H1 (cell line): ENCODE measurements around the gene SPINT1. TPM values are rescaled to one million over a fixed set of nuclear protein-coding genes. Genes with fewer than 3 reads are reported as not detected.

Source experiments
- CTCF ChIA-PET: fragments of 300-600 bp; sonication (Branson Sonifier 250); formaldehyde crosslinking; loops from one replicate; lab custom pipeline; 2021; ENCODE audit not compliant: partially characterized antibody; lab: Charles Lee
- POLR2A ChIA-PET: fragments of 300-600 bp; sonication (Branson Sonifier 250); formaldehyde crosslinking; loops from one replicate; lab custom pipeline; 2021; ENCODE audit warnings: inconsistent platforms; ENCODE audit not compliant: partially characterized antibody; lab: Charles Lee
- DNase-seq, 2 experiments: peaks; one replicate each; pipeline versions ENCODE4 v3.0.0 to v3.0.0-alpha.2; 2010 to 2022; ENCODE audit warnings: low spot score in 2 of 2, low read depth in 1 of 2, mixed read lengths in 1 of 2
- FAIRE-seq: peaks from 2 replicates; lab custom pipeline; 2011; peaks lifted over from hg19 to GRCh38; lab: Jason Lieb, UNC
- H2AFZ ChIP-seq: 2 replicates; pipeline ENCODE4 v1.8.1; 2012; ENCODE audit warnings: low read length, inconsistent platforms
- H2AK5ac ChIP-seq: 2 replicates; pipeline ENCODE4 v1.6.1; 2013; ENCODE audit warnings: low read depth, low read length
- H2BK120ac ChIP-seq: replicated peaks from 2 replicates; pipeline ENCODE3; 2013; ENCODE audit warnings: low read depth, low read length, inconsistent platforms
- H2BK12ac ChIP-seq: 2 replicates; pipeline ENCODE4 v1.6.1; 2013; ENCODE audit warnings: low read depth, low read length
- H2BK15ac ChIP-seq: 2 replicates; pipeline ENCODE4 v1.6.1; 2013; ENCODE audit warnings: low read length
- H2BK20ac ChIP-seq: 2 replicates; pipeline ENCODE4 v1.6.1; 2013; ENCODE audit warnings: low read length
- H2BK5ac ChIP-seq: 2 replicates; pipeline ENCODE4 v1.6.1; 2013; ENCODE audit warnings: low read depth, low read length
- H3K14ac ChIP-seq: 2 replicates; pipeline ENCODE4 v1.6.1; 2013; ENCODE audit warnings: inconsistent platforms; ENCODE audit not compliant: insufficient read length
- H3K18ac ChIP-seq: 2 replicates; pipeline ENCODE4 v1.6.1; 2013; ENCODE audit warnings: low read length; ENCODE audit errors: extremely low read depth
- H3K23ac ChIP-seq: 2 replicates; pipeline ENCODE4 v1.6.1; 2013; ENCODE audit warnings: inconsistent platforms; ENCODE audit not compliant: insufficient read length
- H3K23me2 ChIP-seq: 2 replicates; pipeline ENCODE4 v1.6.1; 2013; ENCODE audit warnings: low read depth, low read length
- H3K27ac ChIP-seq: 2 replicates; pipeline ENCODE4 v1.6.1; 2011; ENCODE audit warnings: low read depth, low read length, inconsistent platforms
- H3K27me3 ChIP-seq, 4 experiments: replicated peaks in 1 of 4; 1 replicate in 1 of 4; 2 replicates in 3 of 4; pipeline versions ENCODE4 v1.6.1 to v1.8.1; 2011 to 2013; ENCODE audit warnings: low read length in 3 of 4, mild to moderate bottlenecking in 3 of 4, inconsistent platforms in 2 of 4, mixed read lengths in 2 of 4, moderate library complexity in 1 of 4; ENCODE audit not compliant: control insufficient read depth in 3 of 4, insufficient read depth in 3 of 4; ENCODE audit errors: extremely low read depth in 1 of 4
- H3K36me3 ChIP-seq, 4 experiments: 2 replicates each; pipeline versions ENCODE4 v1.6.1 to v1.8.1; 2011 to 2013; ENCODE audit warnings: mild to moderate bottlenecking in 4 of 4, low read length in 3 of 4, moderate library complexity in 2 of 4, control low read depth in 1 of 4, inconsistent platforms in 1 of 4; ENCODE audit not compliant: insufficient read depth in 4 of 4, control insufficient read depth in 2 of 4
- H3K4ac ChIP-seq: replicated peaks from 2 replicates; pipeline ENCODE3; 2013; ENCODE audit warnings: low read length, low read depth, mixed read lengths, inconsistent platforms; ENCODE audit not compliant: insufficient read length
- H3K4me1 ChIP-seq, 4 experiments: replicated peaks in 1 of 4; 1 replicate in 1 of 4; 2 replicates in 3 of 4; pipeline versions ENCODE4 v1.6.1 to v1.8.1; 2011 to 2013; ENCODE audit warnings: low read length in 3 of 4, inconsistent platforms in 2 of 4, mixed read lengths in 1 of 4; ENCODE audit not compliant: insufficient read depth in 4 of 4, control insufficient read depth in 3 of 4
- H3K4me2 ChIP-seq, 2 experiments: 2 replicates each; pipeline versions ENCODE4 v1.6.1 to v1.8.1; 2011 to 2013; ENCODE audit warnings: low read depth in 2 of 2, low read length in 2 of 2, control low read depth in 1 of 2, inconsistent platforms in 1 of 2, mild to moderate bottlenecking in 1 of 2; ENCODE audit not compliant: insufficient read depth in 1 of 2
- H3K4me3 ChIP-seq, 4 experiments: fragments of 200-600, 300-600 bp in 1 of 4; sonication (generic), shearing (Covaris generic), sonication (Bioruptor Twin) in 1 of 4; 2 replicates each; pipeline versions ENCODE4 v1.5.1 to v1.8.1; 2011 to 2016; ENCODE audit warnings: low read length in 4 of 4, low read depth in 3 of 4, control low read depth in 2 of 4, inconsistent platforms in 2 of 4, mild to moderate bottlenecking in 2 of 4, mixed read lengths in 1 of 4, moderate library complexity in 1 of 4; ENCODE audit not compliant: insufficient read depth in 2 of 4; ENCODE audit errors: extremely low read depth in 1 of 4
- H3K56ac ChIP-seq: replicated peaks from 2 replicates; pipeline ENCODE3; 2013; ENCODE audit warnings: low read depth, mild to moderate bottlenecking, mixed read lengths, low read length, inconsistent platforms; ENCODE audit not compliant: insufficient read length
- H3K79me1 ChIP-seq: 2 replicates; pipeline ENCODE4 v1.6.1; 2013; ENCODE audit warnings: low read depth, low read length, control low read depth
- H3K79me2 ChIP-seq, 2 experiments: 2 replicates each; pipeline versions ENCODE4 v1.6.1 to v1.8.1; 2012 to 2013; ENCODE audit warnings: low read length in 2 of 2, mild to moderate bottlenecking in 2 of 2, inconsistent platforms in 1 of 2; ENCODE audit not compliant: insufficient read depth in 2 of 2, control insufficient read depth in 1 of 2
- H3K9ac ChIP-seq, 4 experiments: replicated peaks in 1 of 4; 1 replicate in 1 of 4; 2 replicates in 3 of 4; pipeline versions ENCODE4 v1.6.1 to v1.8.1; 2011 to 2013; ENCODE audit warnings: low read depth in 3 of 4, low read length in 3 of 4, control low read depth in 2 of 4, mild to moderate bottlenecking in 2 of 4, moderate library complexity in 2 of 4, inconsistent platforms in 1 of 4; ENCODE audit errors: extremely low read depth in 1 of 4
- H3K9me3 ChIP-seq, 2 experiments: 2 replicates each; pipeline versions ENCODE4 v1.6.1 to v1.8.1; 2012 to 2013; ENCODE audit warnings: mild to moderate bottlenecking in 2 of 2, moderate library complexity in 2 of 2, control low read depth in 1 of 2, inconsistent platforms in 1 of 2, low read depth in 1 of 2, low read length in 1 of 2, mixed read lengths in 1 of 2; ENCODE audit not compliant: insufficient read depth in 2 of 2
- H4K20me1 ChIP-seq, 2 experiments: replicated peaks in 1 of 2; 2 replicates each; pipeline versions ENCODE3 to v1.8.1; 2011 to 2013; ENCODE audit warnings: inconsistent platforms in 2 of 2, low read length in 2 of 2, mild to moderate bottlenecking in 1 of 2; ENCODE audit not compliant: insufficient read depth in 2 of 2, control insufficient read depth in 1 of 2
- H4K5ac ChIP-seq: 2 replicates; pipeline ENCODE4 v1.6.1; 2013; ENCODE audit warnings: low read length, low read depth, mixed read lengths, inconsistent platforms; ENCODE audit not compliant: insufficient read length
- H4K8ac ChIP-seq: 2 replicates; pipeline ENCODE4 v1.8.0; 2013; ENCODE audit warnings: mild to moderate bottlenecking, moderate library complexity, low read length, inconsistent platforms; ENCODE audit not compliant: insufficient read depth; ENCODE audit errors: extremely low read depth
- H4K91ac ChIP-seq: replicated peaks from 2 replicates; pipeline ENCODE3; 2013; ENCODE audit warnings: low read length, mixed read lengths, inconsistent platforms; ENCODE audit not compliant: insufficient read length
- CTCF ChIP-seq, 3 experiments: IDR thresholded peaks; 1 replicate in 2 of 3; 2 replicates in 1 of 3; pipeline versions ENCODE4 v1.5.1 to v1.6.1; 2011; ENCODE audit warnings: low read length in 3 of 3, mild to moderate bottlenecking in 3 of 3, inconsistent platforms in 2 of 3, low read depth in 1 of 3, moderate library complexity in 1 of 3; ENCODE audit not compliant: insufficient read depth in 1 of 3; ENCODE audit errors: control extremely low read depth in 1 of 3
- RAD21 ChIP-seq, 2 experiments: IDR thresholded peaks in 1 of 2; conservative IDR thresholded peaks in 1 of 2; 2 replicates each; pipeline ENCODE4 v1.6.1; 2011; ENCODE audit warnings: low read depth in 2 of 2, low read length in 2 of 2, improper control_type of control experiment in 1 of 2, inconsistent platforms in 1 of 2, mild to moderate bottlenecking in 1 of 2, moderate library complexity in 1 of 2
- SRF ChIP-seq: IDR thresholded peaks from 2 replicates; pipeline ENCODE4 v1.6.1; 2011; ENCODE audit warnings: mild to moderate bottlenecking, low read depth, low read length, moderate library complexity
- WGBS, 2 experiments: shearing (Covaris generic) in 1 of 2; methylation state at CpG; one replicate each; pipeline versions ENCODE4 v1.1.6 to v1.1.7; 2013 to 2015; ENCODE audit warnings: low lambda C conversion rate in 2 of 2, mixed read lengths in 2 of 2, inconsistent platforms in 1 of 2, low coverage in 1 of 2, missing lambda C conversion rate in 1 of 2; ENCODE audit not compliant: insufficient replicate concordance in 2 of 2, insufficient coverage in 1 of 2, insufficient read length in 1 of 2; ENCODE audit errors: extremely low coverage in 1 of 2, missing lambda C conversion rate in 1 of 2; 5-methylcytosine and 5-hydroxymethylcytosine counted together
- polyA plus RNA-seq, 7 experiments: library from polyadenylated mRNA; depleted of rRNA in 3 of 7; stranded (reverse) in 5 of 7; unstranded in 2 of 7; fragments of >200 nt in 5 of 7; fragments of 200-250 nt in 2 of 7; gene quantifications; 1 replicate in 5 of 7; 2 replicates in 1 of 7; 4 replicates in 1 of 7; pipeline versions ENCODE4 v1.2.1 to v1.2.3, GENCODE V29; 2011 to 2013; ENCODE audit warnings: missing spikeins in 2 of 7, mixed read lengths in 2 of 7
- total RNA-seq: library from RNA; stranded (reverse); fragmentation: NEBNext Ultra II Directional; extraction: Animal tissue kit (Norgen Biotek cat#: 25700); gene quantifications from 2 replicates; pipeline ENCODE4 v1.2.1, GENCODE V29; 2021

SPINT1 gene
- total and polyA plus RNA-seq, 2 of the 8 experiments (the other 6 are each of a cell fraction or from before 2014, with no cell fraction given), result 117 to 155 TPM

GRCh38 chr15:40891810-40892446, 48.1 kb downstream of the SPINT1 start:
- CTCF ChIA-PET, result interaction anchor here (0.5 to 3.1 kb wide), 42 partner anchors 9 to 886 kb away, joined by 3 to 26 read pairs (median 4); partner anchors contain the start of genes DNAJC17, PPP1R14D, RAD51 and ZFYVE19
- peaks cover 3 to 14% (median 7%) of the 10 kb centered on the region in 4 experiments; a peak in 6 of 7 replicates for H3K4me1 ChIP-seq
- no peak overlapping the region for H3K4me3 ChIP-seq
- H3K14ac ChIP-seq, result no peak overlapping the region
- no peak overlapping the region for H2BK20ac ChIP-seq
- H3K27me3 ChIP-seq, result peaks cover 0 to 8% (median 2%) of the 10 kb centered on the region in 4 experiments; a peak in 3 of 7 replicates
- H4K20me1 ChIP-seq, result peaks cover 0 to 2% of the 10 kb centered on the region in 2 experiments
- no peak overlapping the region for H3K4me2 ChIP-seq
- peaks cover 5% of the 10 kb centered on the region; the same call in 1 of the 2 replicates for H3K23me2 ChIP-seq
- H4K8ac ChIP-seq, result no peak overlapping the region
- peaks cover 3% of the 10 kb centered on the region; the same call in 1 of the 2 replicates for H3K79me1 ChIP-seq
- no peak overlapping the region for H3K56ac ChIP-seq
- H2AK5ac ChIP-seq, result no peak overlapping the region
- H3K4ac ChIP-seq, result no peak overlapping the region
- H2BK5ac ChIP-seq, result no peak overlapping the region
- no peak overlapping the region for H2BK12ac ChIP-seq
- H4K5ac ChIP-seq, result no peak overlapping the region
- H3K23ac ChIP-seq, result no peak overlapping the region
- no peak overlapping the region for H2BK15ac ChIP-seq
- WGBS, 2 experiments, result 48% methylated on average over 4 of the region's 4 CpGs; no CpG with 5 or more reads in 1 of the 2 experiments
- peaks cover 0 to 12% of the 10 kb centered on the region in 2 experiments; a peak in 3 of 4 replicates for H3K79me2 ChIP-seq
- no peak overlapping the region for H4K91ac ChIP-seq
- no peak overlapping the region for H2AFZ ChIP-seq
- POLR2A ChIA-PET, result interaction anchor here (0.6 to 5.0 kb wide), 10 partner anchors 11 to 153 kb away, joined by 3 to 39 read pairs (median 4); partner anchors contain the start of gene SPINT1
- no peak overlapping the region for H3K27ac ChIP-seq
- FAIRE-seq (no peak), DNase-seq (no peak)
- no peak overlapping the region for H3K9ac ChIP-seq
- peak; percentile 51 to 77 (median 64) for TF ChIP-seq CTCF (IDR thresholded peaks at IDR 0.05; ENCODE audit: control extremely low read depth in 1 of 3, insufficient read depth in 1 of 3, low read depth in 1 of 3, low read length in 3 of 3)
- peak; percentile 66 to 74 for TF ChIP-seq RAD21 (IDR thresholded peaks at IDR 0.05 in 1 of 2, conservative IDR thresholded peaks at IDR 0.05 in 1 of 2; ENCODE audit: low read depth in 2 of 2, low read length in 2 of 2)
- TF ChIP-seq SRF, result no peak
- peaks cover 0 to 6% (median 0%) of the 10 kb centered on the region in 4 experiments; a peak in 3 of 8 replicates for H3K36me3 ChIP-seq
- H2BK120ac ChIP-seq, result no peak overlapping the region
- no peaks in the 10 kb centered on the region for H3K9me3 ChIP-seq
- H3K18ac ChIP-seq, result no peak overlapping the region
